ENCODE data around the gene ENPP3. TPM values are rescaled to one million over a fixed set of nuclear protein-coding genes. Genes with fewer than 3 reads are reported as not detected.

ENPP3 gene
- total and polyA plus RNA-seq, 4 donors = 0.31 to 2.9 (median 0.54) TPM

- DNase-seq (no peak), ATAC-seq (ENCODE audit: insufficient read depth, low FRiP score) (no peak)
- Histone ChIP-seq H3K27me3 (ENCODE audit: control insufficient read depth in 3 of 3, insufficient read depth in 3 of 3, low read length in 2 of 3) (no peaks in the 10 kb centered on the region), H3K9me3 (ENCODE audit: control insufficient read depth in 4 of 4, insufficient read depth in 3 of 4, low read length in 3 of 4) (peaks cover 0 to 2% (median 0%) of the 10 kb centered on the region in 4 donors), H3K4me1 (ENCODE audit: control insufficient read depth in 5 of 5, insufficient read depth in 5 of 5, low read length in 5 of 5) (peaks cover 0 to 2% (median 0%) of the 10 kb centered on the region in 5 donors), H3K4me3 (no peak overlapping the region), H3K36me3 (ENCODE audit: control insufficient read depth in 4 of 4, insufficient read depth in 4 of 4, low read length in 4 of 4) (no peaks in the 10 kb centered on the region), H3K9ac (ENCODE audit: insufficient read depth in 1 of 2, low read length in 2 of 2) (no peak overlapping the region), H3K27ac (ENCODE audit: low read depth in 1 of 2, low read length in 1 of 2) (no peak overlapping the region)
- WGBS, 2 donors = 73 to 89% methylated on average over 1 of the region's 1 CpG
- no peak for TF ChIP-seq CTCF (IDR thresholded peaks at IDR 0.05; ENCODE audit: control extremely low read depth, extremely low read depth)
These were observed 147.5 kb downstream of the ENPP3 start for GRCh38 chr6:131784561-131784960.

GRCh38 chr6:131787079-131787478, 150.0 kb downstream of the ENPP3 start:
- Histone ChIP-seq H3K27me3 (ENCODE audit: control insufficient read depth in 3 of 3, insufficient read depth in 3 of 3, low read length in 2 of 3) (no peaks in the 10 kb centered on the region), H3K36me3 (ENCODE audit: control insufficient read depth in 4 of 4, insufficient read depth in 4 of 4, low read length in 4 of 4) (no peaks in the 10 kb centered on the region), H3K4me1 (ENCODE audit: control insufficient read depth in 5 of 5, insufficient read depth in 5 of 5, low read length in 5 of 5) (peaks cover 0 to 2% (median 0%) of the 10 kb centered on the region in 5 donors), H3K9me3 (ENCODE audit: control insufficient read depth in 4 of 4, insufficient read depth in 3 of 4, low read length in 3 of 4) (no peaks in the 10 kb centered on the region), H3K9ac (ENCODE audit: insufficient read depth in 1 of 2, low read length in 2 of 2) (no peak overlapping the region), H3K27ac (ENCODE audit: low read depth in 1 of 2, low read length in 1 of 2) (no peak overlapping the region), H3K4me3 (no peak overlapping the region)
- no peak for TF ChIP-seq CTCF (IDR thresholded peaks at IDR 0.05; ENCODE audit: control extremely low read depth, extremely low read depth)
- ATAC-seq (ENCODE audit: insufficient read depth, low FRiP score) = no peak
- no peak for DNase-seq

GRCh38 chr6:131787766-131788712, 150.9 kb downstream of the ENPP3 start:
- H3K36me3 ChIP-seq (ENCODE audit: control insufficient read depth in 4 of 4, insufficient read depth in 4 of 4, low read length in 4 of 4) = no peaks in the 10 kb centered on the region
- no peak for TF ChIP-seq CTCF (IDR thresholded peaks at IDR 0.05; ENCODE audit: control extremely low read depth, extremely low read depth)
- H3K9ac ChIP-seq (ENCODE audit: insufficient read depth in 1 of 2, low read length in 2 of 2) = no peak overlapping the region
- DNase-seq (peak; percentile 15 to 32 (median 25)), ATAC-seq (ENCODE audit: insufficient read depth, low FRiP score) (no peak)
- no peak overlapping the region for H3K27ac ChIP-seq (ENCODE audit: low read depth in 1 of 2, low read length in 1 of 2)
- peaks cover 0 to 2% (median 0%) of the 10 kb centered on the region in 5 donors for H3K4me1 ChIP-seq (ENCODE audit: control insufficient read depth in 5 of 5, insufficient read depth in 5 of 5, low read length in 5 of 5)
- no peak overlapping the region for H3K4me3 ChIP-seq
- no peaks in the 10 kb centered on the region for H3K27me3 ChIP-seq (ENCODE audit: control insufficient read depth in 3 of 3, insufficient read depth in 3 of 3, low read length in 2 of 3)
- WGBS, 2 donors = 57 to 69% methylated on average over 8 of the region's 8 CpGs
- no peaks in the 10 kb centered on the region for H3K9me3 ChIP-seq (ENCODE audit: control insufficient read depth in 4 of 4, insufficient read depth in 3 of 4, low read length in 3 of 4)
